HK-2 (cell line): Measurements from ENCODE around the gene C1QTNF1.
"Not testable (repeated sequence)": the region's sequence is repeated elsewhere in the genome, so short reads cannot be mapped to it uniquely, and the experiment has no call there.

Source experiments
- DNase-seq: peaks from one replicate; pipeline ENCODE4 v3.0.0-alpha.2; 2018; ENCODE audit not compliant: unreplicated experiment

Gene C1QTNF1

DNA sequence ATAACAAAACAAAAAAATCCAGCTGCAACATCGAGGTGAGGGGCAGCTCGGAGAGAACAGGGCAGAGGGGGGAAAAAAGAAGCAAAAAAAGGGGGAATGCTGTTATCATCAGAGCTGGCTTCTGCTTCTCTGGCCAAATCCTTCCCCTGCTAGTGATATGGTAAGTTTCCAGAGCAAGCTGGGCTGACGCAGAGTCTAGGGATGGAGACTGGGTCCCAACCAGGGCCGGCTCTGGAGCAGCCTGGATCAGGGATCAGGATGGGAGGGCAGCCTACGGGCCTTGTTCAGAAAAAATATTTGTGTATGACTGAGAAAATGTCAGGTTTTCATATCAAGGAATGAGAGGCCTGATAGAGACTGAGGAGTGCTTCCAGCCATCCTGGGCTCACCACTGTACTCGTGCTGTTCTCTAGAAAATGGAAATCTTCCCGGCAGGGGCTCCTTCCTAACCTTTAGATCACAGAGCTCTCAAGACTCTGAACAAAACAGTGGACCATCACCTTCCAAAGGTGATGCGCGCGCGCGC, 726 bp upstream of the C1QTNF1 start:
- no peak for DNase-seq

DNA sequence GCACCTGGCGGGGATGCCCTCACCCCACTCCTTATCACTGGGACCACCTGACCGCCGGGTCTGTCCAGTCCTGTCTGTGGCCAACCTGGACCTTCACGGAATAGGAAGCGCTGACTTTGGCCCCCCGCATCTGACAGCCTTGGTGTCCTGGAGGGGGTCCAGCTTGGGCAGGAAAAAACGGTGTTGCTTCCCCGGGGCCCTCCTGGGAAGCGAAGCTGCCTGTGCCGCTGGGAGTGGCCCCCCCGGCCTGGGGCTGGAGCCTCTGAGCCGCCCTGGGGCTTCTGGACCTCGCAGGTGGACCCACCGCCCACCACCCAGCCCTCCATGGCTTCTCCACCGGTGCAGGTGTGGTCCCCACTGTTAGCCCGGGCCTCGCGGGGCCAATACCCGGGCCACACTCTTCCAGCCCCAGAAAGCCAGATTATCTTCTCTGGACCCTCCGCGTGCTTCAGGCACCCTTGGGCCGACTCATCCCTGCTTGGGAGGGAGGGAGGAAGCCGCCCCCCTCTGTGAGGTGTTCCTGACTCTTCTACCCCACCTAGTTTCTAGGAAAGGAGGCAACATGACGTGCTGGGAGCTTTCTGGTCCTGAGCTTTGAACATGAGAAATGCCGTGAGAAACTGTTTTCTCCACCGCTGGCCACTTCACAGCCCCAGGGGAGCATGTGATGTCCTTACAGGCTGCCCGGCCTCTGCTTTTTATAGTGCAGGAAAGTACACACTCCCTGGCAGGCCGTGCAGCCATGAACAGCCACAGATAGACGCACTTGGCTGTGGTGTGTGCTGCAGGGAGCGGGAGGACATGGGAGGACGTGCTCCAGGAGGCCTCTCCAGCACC, 1.1 kb downstream of the C1QTNF1 start:
- no peak for DNase-seq

- peak; percentile 29 for DNase-seq
These were observed 2.7 kb downstream of the C1QTNF1 start for GRCh38 chr17:79026376-79027273.

DNA sequence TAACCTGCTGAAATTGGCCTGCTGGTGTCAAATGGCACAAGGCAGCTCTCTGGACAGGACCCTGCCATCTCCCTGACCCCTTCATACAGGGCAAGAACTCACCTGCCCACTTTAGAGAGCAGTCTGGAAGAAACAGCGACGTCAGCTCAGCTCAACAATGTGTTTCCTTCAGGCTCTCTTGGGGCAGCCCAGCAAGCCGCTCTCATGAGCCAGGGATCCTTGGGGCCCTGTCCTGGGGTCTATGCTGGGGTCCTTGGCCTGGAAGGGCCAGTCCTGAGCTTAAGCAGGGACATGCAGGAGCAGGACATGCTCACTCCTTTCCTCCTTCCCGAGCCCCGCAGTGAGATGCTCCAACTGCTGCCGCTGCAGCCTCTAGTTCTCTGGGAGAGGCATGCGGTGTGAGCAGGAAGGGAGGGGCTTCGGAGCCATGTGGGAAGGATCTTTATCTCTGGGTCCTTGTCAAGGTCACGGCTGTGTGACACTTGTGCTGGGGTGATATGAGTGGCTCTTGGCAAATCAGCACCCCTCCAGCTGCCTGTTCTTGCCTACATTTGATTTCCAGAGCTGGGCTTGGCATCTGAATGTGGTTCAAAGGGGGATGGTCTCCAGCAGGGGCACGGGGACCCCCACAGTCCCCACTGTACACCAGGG, 3.4 kb downstream of the C1QTNF1 start:
- no peak for DNase-seq

- no peak for DNase-seq
These were observed 4.0 kb downstream of the C1QTNF1 start for GRCh38 chr17:79027925-79028491.

DNA sequence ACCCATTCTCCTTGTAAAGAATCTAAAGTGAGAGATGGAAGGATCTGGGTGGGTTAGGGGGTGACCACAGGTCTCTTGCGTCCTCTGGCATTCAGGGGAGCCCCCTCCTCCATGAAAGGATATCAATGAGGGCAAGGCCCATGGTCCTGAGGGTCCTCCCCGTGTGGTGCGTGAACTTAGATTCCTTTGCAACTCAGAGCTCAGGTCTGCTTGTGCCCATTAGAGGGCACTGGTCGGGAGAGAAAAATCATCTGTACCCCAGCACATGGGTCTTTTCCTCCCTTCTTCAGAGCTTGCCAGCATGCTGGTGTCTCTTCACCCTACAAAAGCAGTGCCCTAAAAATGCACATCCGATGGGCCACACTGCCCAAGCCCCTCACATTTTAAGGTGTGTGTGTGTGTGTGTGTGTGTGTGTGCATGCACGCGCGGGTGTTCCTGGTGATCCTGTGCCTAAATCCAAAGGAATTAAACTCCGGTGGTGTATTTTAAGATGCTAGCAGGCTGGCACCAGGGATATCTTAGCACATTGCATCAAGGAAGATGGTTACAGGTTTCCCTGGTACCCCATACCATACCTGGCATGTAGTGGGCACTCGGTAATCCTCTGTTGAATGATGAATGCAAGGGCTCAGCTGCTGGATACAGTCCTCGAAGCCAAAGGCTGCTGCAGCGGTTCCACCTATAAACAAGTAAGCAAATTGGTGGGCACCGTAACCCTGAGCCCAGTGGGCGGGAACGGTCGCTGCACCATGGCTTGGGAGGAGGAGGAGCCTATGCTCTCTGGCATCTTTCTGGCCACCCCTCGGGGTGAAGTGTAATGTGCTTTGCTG, 4.7 kb downstream of the C1QTNF1 start:
- DNase-seq, result no peak

GRCh38 chr17:79029327-79030009, 5.5 kb downstream of the C1QTNF1 start:
- DNase-seq, result no peak

GRCh38 chr17:79030636-79031035, 6.7 kb downstream of the C1QTNF1 start:
- DNase-seq, result not testable (repeated sequence)

- no peak for DNase-seq
These were observed 8.3 kb downstream of the C1QTNF1 start for GRCh38 chr17:79031996-79032875.

DNA sequence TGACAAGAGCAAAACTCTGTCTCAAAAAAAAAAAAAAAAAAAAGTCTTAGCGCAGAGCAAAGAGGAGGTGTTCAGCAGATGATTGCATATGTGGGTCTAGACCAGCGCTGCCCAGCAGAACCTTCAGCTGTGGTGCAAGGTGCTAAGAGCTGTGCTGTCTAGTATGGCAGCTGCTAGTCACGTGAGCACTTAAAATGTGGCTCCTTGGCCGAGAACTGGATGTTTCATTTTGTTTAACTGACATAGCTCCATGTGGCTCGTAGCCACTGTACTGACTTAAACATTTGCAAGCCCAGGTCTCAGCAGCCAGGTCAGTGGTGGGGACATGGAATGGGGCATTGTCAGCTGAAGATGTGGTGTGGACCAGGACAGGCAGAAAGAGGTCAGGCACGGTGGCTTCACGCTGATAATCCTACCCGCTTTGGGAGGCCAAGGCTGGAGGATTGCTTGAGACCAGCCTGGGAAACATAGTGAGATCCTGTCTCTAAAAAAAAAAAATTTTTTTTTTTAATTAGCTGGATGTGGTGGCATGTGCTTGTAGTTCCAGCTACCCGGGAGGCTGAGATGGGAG, 9.2 kb downstream of the C1QTNF1 start:
- no peak for DNase-seq

DNA sequence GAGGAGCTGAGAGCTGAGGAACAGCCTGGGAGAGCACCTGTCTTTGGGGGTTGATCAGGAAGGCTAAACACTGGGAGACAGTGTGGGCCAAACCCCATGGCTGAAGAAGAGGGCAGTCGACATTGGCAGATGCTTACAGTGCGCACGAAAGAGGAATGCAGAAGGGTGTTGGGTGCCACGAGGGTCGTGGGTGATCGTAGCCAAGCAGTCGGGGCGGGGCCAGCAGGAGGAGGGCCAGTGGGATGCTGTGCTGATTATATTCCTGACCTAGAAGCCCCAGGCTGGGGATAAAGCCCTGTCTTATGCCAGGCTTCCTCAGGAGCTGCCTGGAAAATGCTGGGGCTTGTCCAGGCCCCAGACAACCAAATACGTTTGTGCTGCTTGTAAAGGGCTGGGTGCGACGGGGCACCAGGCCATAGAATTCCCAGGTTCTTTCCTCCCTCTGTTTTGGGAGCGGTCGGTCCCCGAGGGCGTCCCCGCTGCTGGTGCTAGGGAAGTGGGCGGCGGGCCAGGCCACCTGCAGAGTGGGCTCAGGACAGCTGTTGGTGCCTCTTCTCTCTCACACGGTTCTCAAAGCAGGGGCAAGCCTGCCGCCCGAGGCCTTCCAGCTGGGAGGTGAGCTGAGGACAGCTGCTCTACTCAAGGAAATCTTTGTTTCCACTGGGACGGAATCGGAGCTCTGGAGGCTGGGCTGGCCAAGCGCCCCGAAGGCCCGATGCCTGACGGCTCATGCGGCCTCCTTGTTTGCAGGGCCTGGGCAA, 10.0 kb downstream of the C1QTNF1 start:
- DNase-seq, result no peak

- DNase-seq, result no peak
These were observed 11.0 kb downstream of the C1QTNF1 start for GRCh38 chr17:79034931-79035485.

DNA sequence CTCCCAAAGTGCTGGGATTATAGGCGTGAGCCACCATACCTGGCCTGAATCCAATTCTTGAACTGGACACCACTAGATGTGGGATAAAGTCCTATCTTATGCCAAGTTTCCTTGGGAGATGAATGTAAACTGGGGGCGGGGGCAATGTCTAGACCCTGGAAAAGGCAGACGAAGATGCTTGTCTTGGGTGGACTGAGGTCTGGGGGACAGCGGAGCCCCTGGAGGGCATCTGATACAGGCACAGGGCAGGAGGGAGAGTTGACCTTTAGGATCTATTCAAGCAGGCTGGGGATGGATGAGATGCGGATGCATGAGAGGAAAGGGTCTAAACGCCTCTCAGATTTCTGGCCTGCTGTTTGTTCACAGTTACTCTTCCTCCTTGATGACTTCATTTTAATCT, 11.7 kb downstream of the C1QTNF1 start:
- no peak for DNase-seq

- DNase-seq, result no peak
These were observed 12.2 kb downstream of the C1QTNF1 start for GRCh38 chr17:79036181-79036580.

GRCh38 chr17:79036596-79036995, 12.6 kb downstream of the C1QTNF1 start:
- DNase-seq, result no peak

DNA sequence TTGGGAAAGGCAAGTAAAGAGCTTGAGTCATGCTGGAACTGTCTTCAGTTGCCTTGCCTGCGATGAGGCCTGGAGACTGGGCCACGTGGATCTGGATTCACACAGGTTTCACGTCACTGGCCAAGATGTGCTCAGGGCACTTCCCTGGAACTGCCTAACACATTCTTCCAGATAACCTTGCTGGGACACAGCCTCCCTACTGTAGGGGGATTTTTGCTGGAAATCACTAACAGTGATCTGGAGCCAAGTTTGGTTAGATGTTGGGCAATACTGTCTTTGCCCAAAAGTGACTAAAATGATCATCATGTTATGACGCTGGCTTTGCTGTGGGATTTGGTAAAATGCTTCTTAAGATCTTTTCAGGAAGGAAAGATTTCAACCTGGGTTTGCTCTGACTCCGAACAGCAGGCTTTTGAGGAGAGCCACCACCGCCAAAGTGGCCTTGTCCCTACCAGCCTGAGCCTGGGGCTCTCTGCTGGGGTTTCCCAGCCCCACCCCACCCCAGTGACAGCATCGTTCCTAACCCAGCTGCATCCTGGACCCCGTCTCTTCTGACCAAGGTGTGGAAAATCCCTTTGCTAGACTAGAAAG, 14.7 kb downstream of the C1QTNF1 start:
- no peak for DNase-seq

- no peak for DNase-seq
These were observed 15.2 kb downstream of the C1QTNF1 start for GRCh38 chr17:79039171-79039570.
